ENCODE results near the gene EIF3I. TPM values are rescaled to one million over a fixed set of nuclear protein-coding genes. Genes with fewer than 3 reads are reported as not detected.

Gene EIF3I
- total RNA-seq (2022) (253 and 259 TPM in 2 replicates), Bru-seq, nascent RNA (percentile 94 among the genes with signal in this experiment), BruChase-seq, experiment 1, labeled RNA remaining after a 6-hour chase (percentile 97 among the genes with signal in this experiment), BruChase-seq, experiment 2, labeled RNA remaining after a 2-hour chase (percentile 93 among the genes with signal in this experiment)
- long read RNA-seq, transcript EIF3I-202 (11 exons, 1,458 nt) = major isoform, 489 of 639 reads
- long read RNA-seq, partial matches to known transcripts = 116 of 639 reads
- long read RNA-seq, other reads (novel, unspliced or antisense) = 34 of 639 reads

- peak; percentile 92 for DNase-seq (ENCODE audit: unreplicated experiment)
- Mint-ChIP-seq H3K4me1 (ENCODE audit: insufficient read depth, unreplicated experiment) (peaks cover 9% of the 10 kb centered on the region), H3K27ac (ENCODE audit: low read depth, unreplicated experiment) (peak within 1 kb of the TSS; percentile 98), H3K9me3 (ENCODE audit: unreplicated experiment) (no peaks in the 10 kb centered on the region), H3K27me3 (ENCODE audit: insufficient read depth, unreplicated experiment) (no peaks in the 10 kb centered on the region), H3K36me3 (ENCODE audit: insufficient read depth, unreplicated experiment) (peaks cover 64% of the 10 kb centered on the region), H3K4me3 (ENCODE audit: unreplicated experiment) (peak within 1 kb of the TSS; percentile 90)
- no peak for TF ChIP-seq CTCF (IDR thresholded peaks at IDR 0.05; ENCODE audit: unreplicated experiment)
- intact Hi-C loops (cut with micrococcal nuclease) = loop anchor here (2.0 kb wide), 1 partner anchor 129 kb away; no protein-coding TSS in a partner anchor
- BruUV-seq (replicated peaks) = no TSS peak
- ChIA-PET POLR2A (interaction anchor here (0.7 to 1.9 kb wide), 8 partner anchors 10 to 431 kb away, joined by 3 to 9 read pairs (median 4); partner anchors contain the start of genes BSDC1, IQCC and KPNA6), CTCF (no interaction called here)
Measured at GRCh38 chr1:32221980-32222755, at the start of gene EIF3I, which contains the start of gene TMEM234. EIF3I (plus strand) TSS chr1:32222407; CDS start chr1:32222442, 35 bp downstream. TMEM234 (minus strand) TSS chr1:32222353; CDS start chr1:32222322, 31 bp downstream.

- TF ChIP-seq CTCF (IDR thresholded peaks at IDR 0.05; ENCODE audit: unreplicated experiment) = no peak
- Mint-ChIP-seq H3K27ac (ENCODE audit: low read depth, unreplicated experiment) (no peak overlapping the region), H3K36me3 (ENCODE audit: insufficient read depth, unreplicated experiment) (peaks cover 83% of the 10 kb centered on the region), H3K4me3 (ENCODE audit: unreplicated experiment) (no peak overlapping the region), H3K9me3 (ENCODE audit: unreplicated experiment) (no peaks in the 10 kb centered on the region), H3K4me1 (ENCODE audit: insufficient read depth, unreplicated experiment) (peaks cover 9% of the 10 kb centered on the region), H3K27me3 (ENCODE audit: insufficient read depth, unreplicated experiment) (no peaks in the 10 kb centered on the region)
- no TSS peak for BruUV-seq (replicated peaks)
- intact Hi-C loops (cut with micrococcal nuclease) = no loop called here
- POLR2A ChIA-PET = no interaction called here
- peak; percentile 68 for DNase-seq (ENCODE audit: unreplicated experiment)
- CTCF ChIA-PET = interaction anchor here (0.7 to 1.5 kb wide), 2 partner anchors 10 to 16 kb away, joined by 3 read pairs; no protein-coding TSS in a partner anchor
Measured at GRCh38 chr1:32172621-32173245, 49.5 kb upstream of the EIF3I start.

DNA sequence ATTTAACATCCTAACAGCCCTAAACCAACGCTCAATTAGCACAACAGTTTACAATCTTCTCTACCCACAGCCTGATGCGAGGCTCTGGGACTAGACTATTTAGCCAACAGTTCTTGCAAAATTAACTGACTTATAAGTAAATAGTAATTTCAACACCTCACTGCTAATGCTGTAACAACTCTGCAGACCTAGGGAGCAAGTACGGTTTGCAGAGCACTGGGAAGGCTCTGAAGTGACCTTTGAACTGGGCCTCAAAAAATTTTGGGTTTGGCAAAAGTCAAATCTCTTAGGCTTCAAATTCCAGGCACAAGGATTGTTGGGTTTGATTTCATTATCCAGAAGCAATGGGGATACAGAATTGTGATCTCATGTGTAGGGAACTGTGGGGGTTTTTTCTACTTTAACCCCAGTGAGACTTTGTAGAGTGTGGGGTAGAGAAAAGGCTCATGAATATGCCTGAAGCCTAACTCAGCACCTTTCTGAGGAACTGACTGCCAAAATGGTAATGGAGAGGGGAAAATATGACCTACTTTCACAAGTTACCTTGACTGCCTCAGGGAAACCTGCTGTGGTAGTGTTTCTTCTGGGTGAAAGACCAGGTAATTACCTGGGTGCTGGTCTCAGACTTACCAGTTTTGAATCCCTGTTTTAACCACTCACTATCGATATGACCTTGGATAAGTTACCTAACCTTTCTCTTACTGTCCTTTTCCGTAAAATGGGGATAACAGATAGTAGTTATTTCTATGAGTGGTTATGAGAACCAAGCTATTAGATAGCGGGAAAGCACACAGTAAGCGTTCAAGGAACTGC lies 43.6 kb upstream of the EIF3I start:
- Mint-ChIP-seq H3K4me3 (ENCODE audit: unreplicated experiment) (peak overlapping the region; percentile 97), H3K4me1 (ENCODE audit: insufficient read depth, unreplicated experiment) (peaks cover 7% of the 10 kb centered on the region), H3K27ac (ENCODE audit: low read depth, unreplicated experiment) (peak overlapping the region; percentile 98), H3K27me3 (ENCODE audit: insufficient read depth, unreplicated experiment) (no peaks in the 10 kb centered on the region), H3K36me3 (ENCODE audit: insufficient read depth, unreplicated experiment) (peaks cover 63% of the 10 kb centered on the region), H3K9me3 (ENCODE audit: unreplicated experiment) (no peaks in the 10 kb centered on the region)
- no TSS peak for BruUV-seq (replicated peaks)
- no peak for DNase-seq (ENCODE audit: unreplicated experiment)
- intact Hi-C loops (cut with micrococcal nuclease) = loop anchor here (2.0 kb wide), 1 partner anchor 70 kb away; the partner anchor contains the start of gene KPNA6
- CTCF ChIA-PET = interaction anchor here (0.5 to 1.1 kb wide), 2 partner anchors 11 to 216 kb away, joined by 3 read pairs; no protein-coding TSS in a partner anchor
- no peak for TF ChIP-seq CTCF (IDR thresholded peaks at IDR 0.05; ENCODE audit: unreplicated experiment)
- POLR2A ChIA-PET = interaction anchor here (0.5 to 3.6 kb wide), 23 partner anchors 8 to 615 kb away, joined by 3 to 44 read pairs (median 4); partner anchors contain the start of genes KHDRBS1 and KPNA6

Measured in MCF 10A (cell line).